ENCODE data around the gene DDIAS. TPM values are rescaled to one million over a fixed set of nuclear protein-coding genes. Genes with fewer than 3 reads are reported as not detected.
A peak's percentile ranks its signal among the peaks of the same experiment; 100 is the strongest.

DDIAS gene
- polyA plus RNA-seq, 1 donor from 2014 or later, result 0.26 TPM

DNA sequence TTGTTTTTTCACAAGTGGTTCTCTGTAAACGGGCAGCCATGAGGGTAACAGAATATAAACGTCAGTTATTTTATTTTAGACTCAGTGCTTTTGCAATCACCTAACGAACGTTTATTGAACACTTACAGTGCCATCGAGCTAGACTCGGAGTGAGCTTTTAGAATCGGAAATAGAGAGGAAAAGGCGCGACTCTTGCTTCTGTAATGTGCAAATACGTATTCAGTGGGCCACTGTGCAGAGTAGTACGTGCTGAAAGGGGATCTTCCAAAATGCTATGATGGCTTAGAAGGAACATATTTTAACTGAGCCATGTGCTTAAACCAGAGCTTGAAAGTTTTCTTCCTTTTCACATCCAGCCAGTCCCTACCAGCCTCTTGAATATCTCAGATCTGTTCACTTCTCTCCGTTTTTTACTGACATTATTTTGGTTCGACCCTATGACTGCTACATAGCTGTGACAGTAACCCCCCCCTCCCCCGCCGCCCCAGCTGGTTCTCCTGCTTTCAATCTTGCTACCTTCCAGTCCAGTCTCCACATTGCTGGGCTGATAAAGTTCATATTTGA, 468 bp downstream of the DDIAS start:
- Histone ChIP-seq H3K79me2 (replicated peaks; ENCODE audit: insufficient read depth, low read length) (peaks cover 11% of the 10 kb centered on the region), H3K9me2 (ENCODE audit: insufficient read depth, low read length) (no peaks in the 10 kb centered on the region), H3K27ac (ENCODE audit: low read length) (no peak overlapping the region), H3K27me3 (ENCODE audit: insufficient read depth, low read depth, low read length) (no peaks in the 10 kb centered on the region), H3K9me3 (ENCODE audit: low read length) (no peaks in the 10 kb centered on the region), H3K9ac (ENCODE audit: low read length) (no peak overlapping the region), H3K4me2 (ENCODE audit: low read length) (peak overlapping the region; percentile 72), H3K4me3 (ENCODE audit: low read length) (peak overlapping the region; percentile 73), H4K20me1 (ENCODE audit: insufficient read depth) (no peaks in the 10 kb centered on the region), H3F3A (ENCODE audit: insufficient read depth, low read length, poor library complexity, severe bottlenecking) (no peaks in the 10 kb centered on the region), H3K36me3 (ENCODE audit: insufficient read depth, low read length) (no peaks in the 10 kb centered on the region), H2AFZ (ENCODE audit: low read depth, low read length) (peak overlapping the region; percentile 31)
- TF ChIP-seq RAD21 (conservative IDR thresholded peaks at IDR 0.05), result no peak
- no peak for TF ChIP-seq EP300 (conservative IDR thresholded peaks at IDR 0.05; ENCODE audit: poor library complexity, severe bottlenecking)
- TF ChIP-seq TAF1 (IDR thresholded peaks at IDR 0.05; ENCODE audit: low read depth), result no peak
- TF ChIP-seq MXI1 (conservative IDR thresholded peaks at IDR 0.05; ENCODE audit: poor library complexity, severe bottlenecking), result no peak
- TF ChIP-seq EZH2 (IDR thresholded peaks at IDR 0.05; ENCODE audit: borderline replicate concordance, insufficient read depth, low read length, poor library complexity, severe bottlenecking), result no peak
- no peak for TF ChIP-seq CTCF (IDR thresholded peaks at IDR 0.05; ENCODE audit: poor library complexity, severe bottlenecking)
- TF ChIP-seq POLR2AphosphoS5 (IDR thresholded peaks at IDR 0.05), result no peak
- no peak for TF ChIP-seq SMC3 (conservative IDR thresholded peaks at IDR 0.05; ENCODE audit: poor library complexity)
- TF ChIP-seq REST (IDR thresholded peaks at IDR 0.05; ENCODE audit: borderline replicate concordance), result no peak

GRCh38 chr11:82902880-82903279, 1.3 kb downstream of the DDIAS start:
- Histone ChIP-seq H3K4me2 (ENCODE audit: low read length) (no peak overlapping the region), H4K20me1 (ENCODE audit: insufficient read depth) (no peaks in the 10 kb centered on the region), H3K9me2 (ENCODE audit: insufficient read depth, low read length) (no peaks in the 10 kb centered on the region), H3K27me3 (ENCODE audit: insufficient read depth, low read depth, low read length) (no peaks in the 10 kb centered on the region), H3F3A (ENCODE audit: insufficient read depth, low read length, poor library complexity, severe bottlenecking) (no peaks in the 10 kb centered on the region), H3K9ac (ENCODE audit: low read length) (no peak overlapping the region), H3K36me3 (ENCODE audit: insufficient read depth, low read length) (no peaks in the 10 kb centered on the region), H3K79me2 (replicated peaks; ENCODE audit: insufficient read depth, low read length) (peaks cover 11% of the 10 kb centered on the region), H3K9me3 (ENCODE audit: low read length) (no peaks in the 10 kb centered on the region), H2AFZ (ENCODE audit: low read depth, low read length) (no peak overlapping the region), H3K27ac (ENCODE audit: low read length) (no peak overlapping the region), H3K4me3 (ENCODE audit: low read length) (no peak overlapping the region)
- TF ChIP-seq EP300 (conservative IDR thresholded peaks at IDR 0.05; ENCODE audit: poor library complexity, severe bottlenecking), result no peak
- no peak for TF ChIP-seq EZH2 (IDR thresholded peaks at IDR 0.05; ENCODE audit: borderline replicate concordance, insufficient read depth, low read length, poor library complexity, severe bottlenecking)
- no peak for TF ChIP-seq POLR2AphosphoS5 (IDR thresholded peaks at IDR 0.05)
- no peak for TF ChIP-seq RAD21 (conservative IDR thresholded peaks at IDR 0.05)
- TF ChIP-seq CTCF (IDR thresholded peaks at IDR 0.05; ENCODE audit: poor library complexity, severe bottlenecking), result no peak
- no peak for TF ChIP-seq REST (IDR thresholded peaks at IDR 0.05; ENCODE audit: borderline replicate concordance)
- TF ChIP-seq TAF1 (IDR thresholded peaks at IDR 0.05; ENCODE audit: low read depth), result no peak
- no peak for TF ChIP-seq MXI1 (conservative IDR thresholded peaks at IDR 0.05; ENCODE audit: poor library complexity, severe bottlenecking)
- TF ChIP-seq SMC3 (conservative IDR thresholded peaks at IDR 0.05; ENCODE audit: poor library complexity), result no peak

Data from neural cell (in vitro differentiated cells).